Measurements from ENCODE around the gene SNX3. TPM values are rescaled to one million over a fixed set of nuclear protein-coding genes. Genes with fewer than 3 reads are reported as not detected.
"Not testable (repeated sequence)": the region's sequence is repeated elsewhere in the genome, so short reads cannot be mapped to it uniquely, and the experiment has no call there.

Gene SNX3
- total RNA-seq, 2 experiments from 2014 or later: 78.6 to 80.4 TPM

GRCh38 chr6:108288742-108289141, 27.9 kb upstream of the SNX3 start:
- H3K27ac Mint-ChIP-seq: no peak overlapping the region
- ChIA-PET POLR2A (no interaction called here), CTCF (interaction anchor here (0.8 kb wide), 1 partner anchor 633 kb away, joined by 5 read pairs; no protein-coding TSS in a partner anchor)
- intact Hi-C loops (cut with micrococcal nuclease): no loop called here
- no peak overlapping the region for H3K4me3 Mint-ChIP-seq
- H3K36me3 Mint-ChIP-seq: no peaks in the 10 kb centered on the region
- H3K9me3 Mint-ChIP-seq: no peaks in the 10 kb centered on the region
- H3K4me1 Mint-ChIP-seq (ENCODE audit: low read depth): peaks cover 2% of the 10 kb centered on the region
- no peaks in the 10 kb centered on the region for H3K27me3 Mint-ChIP-seq
- no peak for DNase-seq

- Mint-ChIP-seq H3K4me3 (no peak overlapping the region), H3K27me3 (no peaks in the 10 kb centered on the region), H3K36me3 (no peaks in the 10 kb centered on the region), H3K9me3 (no peaks in the 10 kb centered on the region), H3K27ac (no peak overlapping the region), H3K4me1 (ENCODE audit: low read depth) (peaks cover 2% of the 10 kb centered on the region)
- CTCF ChIA-PET: no interaction called here
- DNase-seq: no peak
- intact Hi-C loops (cut with micrococcal nuclease): no loop called here
- POLR2A ChIA-PET: interaction anchor here (0.7 kb wide), 1 partner anchor 20 kb away, joined by 3 read pairs; no protein-coding TSS in a partner anchor
These were observed 26.5 kb upstream of the SNX3 start for GRCh38 chr6:108287373-108287772.

- Mint-ChIP-seq H3K4me1 (ENCODE audit: low read depth) (peaks cover 2% of the 10 kb centered on the region), H3K27ac (no peak overlapping the region), H3K4me3 (no peak overlapping the region), H3K36me3 (no peaks in the 10 kb centered on the region), H3K9me3 (no peaks in the 10 kb centered on the region), H3K27me3 (no peaks in the 10 kb centered on the region)
- ChIA-PET CTCF (no interaction called here), POLR2A (no interaction called here)
- DNase-seq: no peak
- intact Hi-C loops (cut with micrococcal nuclease): no loop called here
These were observed 25.5 kb upstream of the SNX3 start for GRCh38 chr6:108286366-108286765.

GRCh38 chr6:108285381-108285780, 24.5 kb upstream of the SNX3 start:
- POLR2A ChIA-PET: no interaction called here
- Mint-ChIP-seq H3K9me3 (no peaks in the 10 kb centered on the region), H3K27me3 (no peaks in the 10 kb centered on the region), H3K4me1 (ENCODE audit: low read depth) (peaks cover 2% of the 10 kb centered on the region), H3K4me3 (no peak overlapping the region), H3K27ac (no peak overlapping the region), H3K36me3 (no peaks in the 10 kb centered on the region)
- DNase-seq: no peak
- CTCF ChIA-PET: no interaction called here
- intact Hi-C loops (cut with micrococcal nuclease): no loop called here

- H3K27me3 Mint-ChIP-seq: no peaks in the 10 kb centered on the region
- CTCF ChIA-PET: no interaction called here
- no peaks in the 10 kb centered on the region for H3K36me3 Mint-ChIP-seq
- H3K4me3 Mint-ChIP-seq: no peak overlapping the region
- DNase-seq: no peak
- H3K4me1 Mint-ChIP-seq (ENCODE audit: low read depth): no peaks in the 10 kb centered on the region
- intact Hi-C loops (cut with micrococcal nuclease): no loop called here
- POLR2A ChIA-PET: no interaction called here
- no peak overlapping the region for H3K27ac Mint-ChIP-seq
- H3K9me3 Mint-ChIP-seq: no peaks in the 10 kb centered on the region
These were observed 17.0 kb upstream of the SNX3 start for GRCh38 chr6:108277831-108278230.

GRCh38 chr6:108277295-108277694, 16.5 kb upstream of the SNX3 start:
- ChIA-PET CTCF (no interaction called here), POLR2A (no interaction called here)
- no peak for DNase-seq
- no peaks in the 10 kb centered on the region for H3K9me3 Mint-ChIP-seq
- no peaks in the 10 kb centered on the region for H3K36me3 Mint-ChIP-seq
- no peaks in the 10 kb centered on the region for H3K27me3 Mint-ChIP-seq
- no peak overlapping the region for H3K27ac Mint-ChIP-seq
- intact Hi-C loops (cut with micrococcal nuclease): no loop called here
- H3K4me1 Mint-ChIP-seq (ENCODE audit: low read depth): no peaks in the 10 kb centered on the region
- H3K4me3 Mint-ChIP-seq: no peak overlapping the region

- DNase-seq: no peak
- Mint-ChIP-seq H3K36me3 (no peaks in the 10 kb centered on the region), H3K27me3 (no peaks in the 10 kb centered on the region), H3K9me3 (no peaks in the 10 kb centered on the region), H3K4me1 (ENCODE audit: low read depth) (no peaks in the 10 kb centered on the region), H3K4me3 (no peak overlapping the region), H3K27ac (no peak overlapping the region)
- CTCF ChIA-PET: no interaction called here
- intact Hi-C loops (cut with micrococcal nuclease): no loop called here
- POLR2A ChIA-PET: no interaction called here
These were observed 15.1 kb upstream of the SNX3 start for GRCh38 chr6:108275976-108276375.

GRCh38 chr6:108274546-108274945, 13.7 kb upstream of the SNX3 start:
- POLR2A ChIA-PET: no interaction called here
- no peaks in the 10 kb centered on the region for H3K36me3 Mint-ChIP-seq
- H3K27me3 Mint-ChIP-seq: no peaks in the 10 kb centered on the region
- H3K27ac Mint-ChIP-seq: no peak overlapping the region
- intact Hi-C loops (cut with micrococcal nuclease): no loop called here
- CTCF ChIA-PET: no interaction called here
- no peaks in the 10 kb centered on the region for H3K4me1 Mint-ChIP-seq (ENCODE audit: low read depth)
- no peaks in the 10 kb centered on the region for H3K9me3 Mint-ChIP-seq
- H3K4me3 Mint-ChIP-seq: no peak overlapping the region
- no peak for DNase-seq

- H3K27me3 Mint-ChIP-seq; CTCF ChIA-PET; H3K4me3 Mint-ChIP-seq; H3K9me3 Mint-ChIP-seq; H3K36me3 Mint-ChIP-seq; POLR2A ChIA-PET; H3K4me1 Mint-ChIP-seq (ENCODE audit: low read depth); H3K27ac Mint-ChIP-seq; DNase-seq: not testable (repeated sequence)
- intact Hi-C loops (cut with micrococcal nuclease): loop anchor here (10.0 kb wide), 2 partner anchors 535 to 825 kb away; partner anchors contain the start of genes CEP57L1 and SESN1
These were observed 9.1 kb upstream of the SNX3 start for GRCh38 chr6:108269955-108270354.

- intact Hi-C loops (cut with micrococcal nuclease): loop anchor here (10.0 kb wide), 2 partner anchors 534 to 826 kb away; partner anchors contain the start of genes CEP57L1 and SESN1
- H3K27me3 Mint-ChIP-seq: no peaks in the 10 kb centered on the region
- no peak overlapping the region for H3K27ac Mint-ChIP-seq
- CTCF ChIA-PET: no interaction called here
- no peak for DNase-seq
- no peak overlapping the region for H3K4me3 Mint-ChIP-seq
- POLR2A ChIA-PET: no interaction called here
- no peaks in the 10 kb centered on the region for H3K36me3 Mint-ChIP-seq
- no peaks in the 10 kb centered on the region for H3K4me1 Mint-ChIP-seq (ENCODE audit: low read depth)
- no peaks in the 10 kb centered on the region for H3K9me3 Mint-ChIP-seq
These were observed 8.0 kb upstream of the SNX3 start for GRCh38 chr6:108268845-108269244.

GRCh38 chr6:108263371-108263770, 2.5 kb upstream of the SNX3 start:
- no peaks in the 10 kb centered on the region for H3K9me3 Mint-ChIP-seq
- no peaks in the 10 kb centered on the region for H3K36me3 Mint-ChIP-seq
- intact Hi-C loops (cut with micrococcal nuclease): loop anchor here (5.0 to 10.0 kb wide), 4 partner anchors 146 to 831 kb away; partner anchors contain the start of genes CEP57L1, SEC63 and SESN1
- H3K4me3 Mint-ChIP-seq: no peak overlapping the region
- no peak for DNase-seq
- ChIA-PET POLR2A (no interaction called here), CTCF (interaction anchor here (1.4 kb wide), 1 partner anchor 229 kb away, joined by 5 read pairs; no protein-coding TSS in a partner anchor)
- no peak overlapping the region for H3K27ac Mint-ChIP-seq
- H3K27me3 Mint-ChIP-seq: no peaks in the 10 kb centered on the region
- H3K4me1 Mint-ChIP-seq (ENCODE audit: low read depth): peaks cover 12% of the 10 kb centered on the region

GRCh38 chr6:108260126-108260808, 573 bp downstream of the SNX3 start:
- DNase-seq: peak; percentile 45
- intact Hi-C loops (cut with micrococcal nuclease): loop anchor here (2.0 to 10.0 kb wide), 6 partner anchors 143 to 835 kb away; partner anchors contain the start of genes CEP57L1, SEC63 and SESN1
- peaks cover 21% of the 10 kb centered on the region for H3K4me1 Mint-ChIP-seq (ENCODE audit: low read depth)

More at GRCh38 chr6:108260126-108260808, 573 bp downstream of the SNX3 start:
- no peaks in the 10 kb centered on the region for H3K36me3 Mint-ChIP-seq
- H3K27me3 Mint-ChIP-seq: no peaks in the 10 kb centered on the region
- H3K9me3 Mint-ChIP-seq: no peaks in the 10 kb centered on the region
- CTCF ChIA-PET: interaction anchor here (0.7 to 4.0 kb wide), 8 partner anchors 34 to 750 kb away, joined by 3 to 23 read pairs (median 4); partner anchors contain the start of gene AFG1L
- POLR2A ChIA-PET: interaction anchor here (1.1 to 1.9 kb wide), 3 partner anchors 36 to 299 kb away, joined by 4 to 26 read pairs (median 4); partner anchors contain the start of gene AFG1L
- peak overlapping the region; percentile 88 for H3K27ac Mint-ChIP-seq
- H3K4me3 Mint-ChIP-seq: peak overlapping the region; percentile 79

Measured in activated CD4-positive, alpha-beta memory T cell treated with anti-CD3 and anti-CD28 coated beads for 36 hours (primary cell).